ENCODE measurements around the gene PHLDB2.

The PHLDB2 gene

GRCh38 chr3:111885578-111885977 lies 26.5 kb downstream of the PHLDB2 start:
- DNase-seq, result no peak

GRCh38 chr3:111890051-111890580 lies 31.1 kb downstream of the PHLDB2 start:
- no peak for DNase-seq

- DNase-seq, result no peak
Measured at GRCh38 chr3:111892070-111892469, 33.0 kb downstream of the PHLDB2 start.

GRCh38 chr3:111895071-111895470 lies 36.0 kb downstream of the PHLDB2 start:
- no peak for DNase-seq

GRCh38 chr3:111899966-111900365 lies 40.9 kb downstream of the PHLDB2 start:
- no peak for DNase-seq

- DNase-seq, result no peak
Measured at GRCh38 chr3:111901637-111902036, 42.6 kb downstream of the PHLDB2 start.

GRCh38 chr3:111902534-111902933 lies 43.5 kb downstream of the PHLDB2 start:
- DNase-seq, result no peak

GRCh38 chr3:111903067-111903511 lies 44.0 kb downstream of the PHLDB2 start:
- peak; percentile 66 for DNase-seq

GRCh38 chr3:111904376-111905241 lies 45.5 kb downstream of the PHLDB2 start:
- DNase-seq, result no peak

- DNase-seq, result no peak
Measured at GRCh38 chr3:111906656-111907055, 47.6 kb downstream of the PHLDB2 start.

- no peak for DNase-seq
Measured at GRCh38 chr3:111907151-111907550, 48.1 kb downstream of the PHLDB2 start.

- DNase-seq, result no peak
Measured at GRCh38 chr3:111910806-111911205, 51.7 kb downstream of the PHLDB2 start.

GRCh38 chr3:111911446-111911845 lies 52.4 kb downstream of the PHLDB2 start:
- no peak for DNase-seq

GRCh38 chr3:111913163-111913763 lies 54.2 kb downstream of the PHLDB2 start:
- DNase-seq, result no peak

GRCh38 chr3:111915905-111916304 lies 56.8 kb downstream of the PHLDB2 start:
- no peak for DNase-seq

GRCh38 chr3:111917300-111917699 lies 58.2 kb downstream of the PHLDB2 start:
- peak; percentile 64 for DNase-seq

GRCh38 chr3:111919370-111920065 lies 60.5 kb downstream of the PHLDB2 start:
- DNase-seq, result no peak

- no peak for DNase-seq
Measured at GRCh38 chr3:111921181-111921580, 62.1 kb downstream of the PHLDB2 start.

- no peak for DNase-seq
Measured at GRCh38 chr3:111923095-111923771, 64.2 kb downstream of the PHLDB2 start.

GRCh38 chr3:111923806-111924205 lies 64.7 kb downstream of the PHLDB2 start:
- DNase-seq, result no peak

GRCh38 chr3:111924283-111924682 lies 65.2 kb downstream of the PHLDB2 start:
- DNase-seq, result no peak

- DNase-seq, result no peak
Measured at GRCh38 chr3:111926266-111926676, 67.2 kb downstream of the PHLDB2 start.

- DNase-seq, result no peak
Measured at GRCh38 chr3:111928613-111929012, 69.5 kb downstream of the PHLDB2 start.
